ENCODE results near the gene ZNF668.

DNA sequence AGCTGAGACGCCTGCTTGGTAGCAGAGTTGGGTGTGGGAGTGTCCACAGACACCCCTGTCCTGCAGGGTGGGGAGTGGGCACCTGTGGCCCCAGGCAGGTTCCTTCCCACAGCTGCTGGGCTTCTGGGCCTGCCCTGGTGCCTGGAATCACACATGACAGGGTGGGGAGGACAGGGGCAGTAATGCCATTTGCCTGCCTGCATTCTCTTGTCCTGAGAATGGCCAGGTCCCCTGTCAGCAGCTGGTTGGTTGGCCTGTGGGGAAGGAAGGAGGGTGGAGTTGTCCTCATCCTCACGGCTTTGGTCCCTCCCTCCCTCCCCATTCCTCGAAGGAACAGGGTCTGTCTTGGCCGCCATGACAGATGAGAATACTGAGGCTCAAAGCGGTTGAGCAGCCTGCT, 9.5 kb upstream of the ZNF668 start:
- TF ChIP-seq CTCF (IDR thresholded peaks at IDR 0.05) (no peak), POLR2A (IDR thresholded peaks at IDR 0.05) (no peak)
